ENCODE measurements around the gene AIM2. TPM values are rescaled to one million over a fixed set of nuclear protein-coding genes. Genes with fewer than 3 reads are reported as not detected.
A peak's percentile ranks its signal among the peaks of the same experiment; 100 is the strongest.
"Not testable (repeated sequence)": the region's sequence is repeated elsewhere in the genome, so short reads cannot be mapped to it uniquely, and the experiment has no call there.

AIM2 gene
- polyA plus RNA-seq, 3 donors from 2014 or later: 0.28 to 1.1 (median 0.34) TPM

- H3K27me3 Mint-ChIP-seq (ENCODE audit: low read depth in 3 of 3): peaks cover 0 to 1% (median 0%) of the 10 kb centered on the region in 3 donors
- no peak for DNase-seq
- H3K36me3 Mint-ChIP-seq: peaks cover 49 to 74% (median 53%) of the 10 kb centered on the region in 3 donors
- peak overlapping the region; percentile 47 to 78 (median 62) for H3K27ac Mint-ChIP-seq
- H3K4me3 Mint-ChIP-seq: peak overlapping the region in 3 of 5 donors; percentile 33 to 39 (median 39)
- H3K4me1 Mint-ChIP-seq: peaks cover 81 to 98% of the 10 kb centered on the region in 2 donors
- no peaks in the 10 kb centered on the region for H3K9me3 Mint-ChIP-seq
These were observed 46.3 kb downstream of the AIM2 start for GRCh38 chr1:159030311-159030710.

GRCh38 chr1:159026841-159027240 is 49.7 kb downstream of the AIM2 start:
- not testable (repeated sequence) for DNase-seq; H3K27me3 Mint-ChIP-seq (ENCODE audit: low read depth in 3 of 3); H3K9me3 Mint-ChIP-seq
- Mint-ChIP-seq H3K27ac (peak overlapping the region; percentile 42 to 87 (median 55)), H3K36me3 (peaks cover 32 to 59% (median 42%) of the 10 kb centered on the region in 3 donors), H3K4me1 (peaks cover 84 to 98% of the 10 kb centered on the region in 2 donors), H3K4me3 (peak overlapping the region; percentile 42 to 80 (median 72))

- Mint-ChIP-seq H3K4me3 (peak overlapping the region in 2 of 5 donors; percentile 11 to 38), H3K4me1 (peaks cover 86 to 97% of the 10 kb centered on the region in 2 donors), H3K27ac (peak overlapping the region in 4 of 6 donors; percentile 37 to 75 (median 50)), H3K9me3 (no peaks in the 10 kb centered on the region), H3K27me3 (ENCODE audit: low read depth in 3 of 3) (peaks cover 0 to 1% (median 0%) of the 10 kb centered on the region in 3 donors), H3K36me3 (peaks cover 26 to 60% (median 48%) of the 10 kb centered on the region in 3 donors)
- DNase-seq: no peak
These were observed 51.5 kb downstream of the AIM2 start for GRCh38 chr1:159025043-159025442.

GRCh38 chr1:159023723-159024122 is 52.8 kb downstream of the AIM2 start:
- peaks cover 0 to 1% (median 0%) of the 10 kb centered on the region in 3 donors for H3K27me3 Mint-ChIP-seq (ENCODE audit: low read depth in 3 of 3)
- peak overlapping the region in 1 of 5 donors; percentile 59 for H3K4me3 Mint-ChIP-seq
- H3K4me1 Mint-ChIP-seq: peaks cover 84 to 97% of the 10 kb centered on the region in 2 donors
- no peak for DNase-seq
- H3K9me3 Mint-ChIP-seq: no peaks in the 10 kb centered on the region
- peak overlapping the region in 5 of 6 donors; percentile 7 to 89 (median 75) for H3K27ac Mint-ChIP-seq
- H3K36me3 Mint-ChIP-seq: peaks cover 16 to 56% (median 38%) of the 10 kb centered on the region in 3 donors

GRCh38 chr1:159015440-159015909 is 61.1 kb downstream of the AIM2 start:
- DNase-seq: peak; percentile 56 to 64 (median 61)
- H3K4me3 Mint-ChIP-seq: peak overlapping the region; percentile 77 to 97 (median 84)

DNA sequence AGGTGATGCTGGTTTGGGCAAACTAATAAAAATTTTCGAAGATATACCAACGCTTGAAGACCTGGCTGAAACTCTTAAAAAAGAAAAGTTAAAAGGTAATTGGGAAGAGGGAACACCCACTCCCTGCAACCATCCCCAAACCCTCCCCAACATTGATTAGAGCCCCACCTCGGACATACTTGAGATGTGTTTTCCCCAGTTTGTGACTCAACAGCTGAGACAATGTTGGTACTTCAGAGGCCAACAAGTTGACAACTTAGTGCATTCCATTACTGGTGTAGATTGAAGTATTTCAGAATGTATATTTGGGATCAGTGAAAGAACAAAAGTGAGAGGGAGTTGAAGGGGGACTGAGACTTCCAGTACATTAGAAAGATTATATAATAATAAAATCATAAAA is 61.7 kb downstream of the AIM2 start:
- Mint-ChIP-seq H3K9me3 (no peaks in the 10 kb centered on the region), H3K4me3 (peak overlapping the region; percentile 88 to 97 (median 92)), H3K27ac (peak overlapping the region; percentile 89 to 98 (median 94)), H3K27me3 (ENCODE audit: low read depth in 3 of 3) (peaks cover 0 to 6% (median 5%) of the 10 kb centered on the region in 3 donors), H3K4me1 (peaks cover 71 to 82% of the 10 kb centered on the region in 2 donors), H3K36me3 (peaks cover 37 to 70% (median 48%) of the 10 kb centered on the region in 3 donors)
- DNase-seq: no peak

More at GRCh38 chr1:159015440-159015909, 61.1 kb downstream of the AIM2 start:
- Mint-ChIP-seq H3K36me3 (peaks cover 38 to 70% (median 43%) of the 10 kb centered on the region in 3 donors), H3K27ac (peak overlapping the region; percentile 88 to 96 (median 92)), H3K27me3 (ENCODE audit: low read depth in 3 of 3) (peaks cover 0 to 3% (median 3%) of the 10 kb centered on the region in 3 donors), H3K9me3 (no peaks in the 10 kb centered on the region), H3K4me1 (peaks cover 77 to 88% of the 10 kb centered on the region in 2 donors)

DNA sequence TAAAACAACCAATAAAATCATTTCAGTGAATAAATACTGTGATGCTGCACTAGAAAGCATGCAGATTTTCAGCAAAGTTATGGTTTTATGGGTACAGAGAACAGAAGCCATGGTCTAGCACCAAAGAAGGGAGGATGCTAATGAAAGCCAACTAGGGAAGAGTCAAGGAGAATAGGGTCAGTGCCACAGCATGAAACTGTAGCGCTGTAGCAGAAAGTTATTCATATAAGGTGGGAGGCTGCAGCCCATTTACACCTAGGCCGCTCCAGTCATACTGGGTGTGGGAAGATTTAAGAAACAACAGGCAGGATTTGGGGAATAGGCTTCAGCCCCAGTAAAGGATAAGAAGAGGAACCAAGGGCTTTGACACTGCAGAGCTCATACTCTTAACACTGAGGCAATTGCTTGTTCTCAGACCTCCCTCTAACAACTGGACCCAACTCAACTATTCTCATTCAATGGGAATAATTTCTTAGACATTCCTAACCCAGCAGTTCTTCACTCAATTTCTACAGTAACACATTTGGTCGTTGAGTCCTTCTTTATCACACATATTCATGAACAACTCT is 62.5 kb downstream of the AIM2 start:
- DNase-seq: no peak
- Mint-ChIP-seq H3K27me3 (ENCODE audit: low read depth in 3 of 3) (peaks cover 0 to 7% (median 6%) of the 10 kb centered on the region in 3 donors), H3K27ac (peak overlapping the region; percentile 89 to 98 (median 94)), H3K36me3 (peaks cover 37 to 65% (median 48%) of the 10 kb centered on the region in 3 donors), H3K4me3 (peak overlapping the region; percentile 88 to 97 (median 92)), H3K9me3 (no peaks in the 10 kb centered on the region), H3K4me1 (peaks cover 73 to 82% of the 10 kb centered on the region in 2 donors)

GRCh38 chr1:159012495-159012894 is 64.1 kb downstream of the AIM2 start:
- Mint-ChIP-seq H3K9me3 (no peaks in the 10 kb centered on the region), H3K27ac (peak overlapping the region; percentile 89 to 98 (median 94)), H3K27me3 (ENCODE audit: low read depth in 3 of 3) (peaks cover 0 to 12% (median 7%) of the 10 kb centered on the region in 3 donors), H3K4me3 (peak overlapping the region; percentile 88 to 97 (median 92)), H3K36me3 (peaks cover 37 to 56% (median 38%) of the 10 kb centered on the region in 3 donors), H3K4me1 (peaks cover 72 to 82% of the 10 kb centered on the region in 2 donors)
- DNase-seq: peak; percentile 52 to 64 (median 60)

Other genes starting within 250 kb of the AIM2 start
- 10 to 100 TPM in 1 of 3 donors, 1 to 10 TPM in 2; 2.8 to 16.3 (median 8.8) TPM for gene MNDA, start 245.4 kb downstream of the AIM2 start, polyA plus RNA-seq
- gene PYHIN1, start 145.2 kb downstream of the AIM2 start, polyA plus RNA-seq: 100 to 1,000 TPM; 141 to 290 (median 150) TPM
- gene IFI16, start 66.9 kb downstream of the AIM2 start, polyA plus RNA-seq: 100 to 1,000 TPM in 1 of 3 donors, 10 to 100 TPM in 2; 78.8 to 205 (median 80.3) TPM
- gene CADM3, start 94.8 kb upstream of the AIM2 start, polyA plus RNA-seq: not detected
- not detected for gene ACKR1, start 128.1 kb upstream of the AIM2 start, polyA plus RNA-seq
- 100 to 1,000 TPM in 2 of 3 donors, 10 to 100 TPM in 1; 10.4 to 185 (median 110) TPM for gene FCER1A, start 225.6 kb upstream of the AIM2 start, polyA plus RNA-seq